Thyroid gland (tissue), 4 donors: ENCODE results near the gene ESR1.

ENCODE experiments used
- CTCF ChIP-seq, 6 experiments: fragments of 200-600 bp in 3 of 6; fragments of 450-650 bp in 3 of 6; sonication (generic) in 3 of 6; IDR thresholded peaks; one replicate each; pipeline ENCODE4 v1.5.1; 2016 to 2019; ENCODE audit warnings: antibody characterized with exemption in 6 of 6, mild to moderate bottlenecking in 2 of 6, inconsistent platforms in 1 of 6, moderate library complexity in 1 of 6
- POLR2A ChIP-seq, 2 donors: fragments of 450-650 bp; IDR thresholded peaks; one replicate each; pipeline ENCODE4 v1.6.1; 2017; ENCODE audit warnings: antibody characterized with exemption in 2 of 2, mild to moderate bottlenecking in 2 of 2, moderate library complexity in 1 of 2

- TF ChIP-seq CTCF (IDR thresholded peaks at IDR 0.05) (peak in 5 of 6 experiments; percentile 28 to 70 (median 47)), POLR2A (IDR thresholded peaks at IDR 0.05) (peak in 1 of 2 donors; percentile 37)
Observed at GRCh38 chr6:151763938-151764680, 43.4 kb upstream of the ESR1 start.
